Chondrocyte (in vitro differentiated cells): ENCODE data around the gene TEDC1. TPM values are rescaled to one million over a fixed set of nuclear protein-coding genes. Genes with fewer than 3 reads are reported as not detected.

ENCODE experiments used
- DNase-seq: peaks from one replicate; pipeline ENCODE4 v3.0.0; 2021; ENCODE audit warnings: mixed read lengths, low spot score
- H3K27ac Mint-ChIP-seq: one replicate; pipeline ENCODE4 v1.8.0; 2021; ENCODE audit warnings: mild to moderate bottlenecking, moderate library complexity, mixed read lengths; ENCODE audit not compliant: unreplicated experiment
- H3K27me3 Mint-ChIP-seq: 2 replicates; pipeline ENCODE4 v1.8.0; 2021; ENCODE audit warnings: low read depth, mixed read lengths
- H3K36me3 Mint-ChIP-seq: 2 replicates; pipeline ENCODE4 v1.8.0; 2021; ENCODE audit warnings: low read depth, mixed read lengths
- H3K4me1 Mint-ChIP-seq: 2 replicates; pipeline ENCODE4 v1.8.0; 2021; ENCODE audit warnings: low read depth, mild to moderate bottlenecking, mixed read lengths
- H3K4me3 Mint-ChIP-seq: one replicate; pipeline ENCODE4 v1.8.0; 2021; ENCODE audit warnings: mild to moderate bottlenecking, moderate library complexity, mixed read lengths; ENCODE audit not compliant: unreplicated experiment
- H3K9me3 Mint-ChIP-seq: 2 replicates; pipeline ENCODE4 v1.8.0; 2021; ENCODE audit warnings: low read depth, mixed read lengths
- total RNA-seq: library from RNA; stranded (reverse); gene quantifications from 3 replicates; pipeline ENCODE4 v1.2.1, GENCODE V29; 2021
- TF ChIP-seq, protein P1 (sequence below): fragments of 200-600 bp; sonication (generic); IDR thresholded peaks from 2 replicates; pipeline ENCODE4 v1.5.0; 2021; ENCODE audit warnings: antibody characterized with exemption, mild to moderate bottlenecking, moderate library complexity

The TEDC1 gene
- total RNA-seq, 1 donor from 2014 or later = 12.9 TPM

- Mint-ChIP-seq H3K27ac (no peak overlapping the region), H3K9me3 (no peaks in the 10 kb centered on the region), H3K27me3 (peaks cover 12% of the 10 kb centered on the region), H3K4me1 (no peaks in the 10 kb centered on the region), H3K36me3 (no peaks in the 10 kb centered on the region), H3K4me3 (no peak overlapping the region)
- DNase-seq = peak; percentile 60
- TF ChIP-seq, protein P1, sequence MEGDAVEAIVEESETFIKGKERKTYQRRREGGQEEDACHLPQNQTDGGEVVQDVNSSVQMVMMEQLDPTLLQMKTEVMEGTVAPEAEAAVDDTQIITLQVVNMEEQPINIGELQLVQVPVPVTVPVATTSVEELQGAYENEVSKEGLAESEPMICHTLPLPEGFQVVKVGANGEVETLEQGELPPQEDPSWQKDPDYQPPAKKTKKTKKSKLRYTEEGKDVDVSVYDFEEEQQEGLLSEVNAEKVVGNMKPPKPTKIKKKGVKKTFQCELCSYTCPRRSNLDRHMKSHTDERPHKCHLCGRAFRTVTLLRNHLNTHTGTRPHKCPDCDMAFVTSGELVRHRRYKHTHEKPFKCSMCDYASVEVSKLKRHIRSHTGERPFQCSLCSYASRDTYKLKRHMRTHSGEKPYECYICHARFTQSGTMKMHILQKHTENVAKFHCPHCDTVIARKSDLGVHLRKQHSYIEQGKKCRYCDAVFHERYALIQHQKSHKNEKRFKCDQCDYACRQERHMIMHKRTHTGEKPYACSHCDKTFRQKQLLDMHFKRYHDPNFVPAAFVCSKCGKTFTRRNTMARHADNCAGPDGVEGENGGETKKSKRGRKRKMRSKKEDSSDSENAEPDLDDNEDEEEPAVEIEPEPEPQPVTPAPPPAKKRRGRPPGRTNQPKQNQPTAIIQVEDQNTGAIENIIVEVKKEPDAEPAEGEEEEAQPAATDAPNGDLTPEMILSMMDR = no peak
These were observed 16.2 kb downstream of the TEDC1 start for GRCh38 chr14:105507247-105507646.

DNA sequence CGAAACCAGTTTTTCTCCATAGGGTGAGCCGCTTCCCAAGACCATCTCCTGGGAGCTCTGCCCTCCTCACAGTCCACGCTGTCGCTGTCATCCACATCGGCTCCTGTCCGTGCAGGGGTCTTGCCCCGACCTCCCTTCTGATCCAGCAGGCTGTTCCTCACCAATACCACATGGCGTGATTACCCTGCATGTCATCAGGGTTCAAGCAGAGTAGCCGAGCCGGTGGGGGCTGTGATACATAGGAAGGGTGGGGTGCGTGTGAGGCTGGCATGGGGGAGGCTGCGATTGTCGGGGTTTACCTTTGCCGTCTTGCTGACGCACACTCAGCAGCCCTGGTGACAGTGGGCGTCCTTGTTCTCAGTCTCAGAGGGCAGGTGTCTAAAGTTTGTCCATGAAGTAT lies 17.0 kb downstream of the TEDC1 start:
- peaks cover 14% of the 10 kb centered on the region for H3K27me3 Mint-ChIP-seq

DNA sequence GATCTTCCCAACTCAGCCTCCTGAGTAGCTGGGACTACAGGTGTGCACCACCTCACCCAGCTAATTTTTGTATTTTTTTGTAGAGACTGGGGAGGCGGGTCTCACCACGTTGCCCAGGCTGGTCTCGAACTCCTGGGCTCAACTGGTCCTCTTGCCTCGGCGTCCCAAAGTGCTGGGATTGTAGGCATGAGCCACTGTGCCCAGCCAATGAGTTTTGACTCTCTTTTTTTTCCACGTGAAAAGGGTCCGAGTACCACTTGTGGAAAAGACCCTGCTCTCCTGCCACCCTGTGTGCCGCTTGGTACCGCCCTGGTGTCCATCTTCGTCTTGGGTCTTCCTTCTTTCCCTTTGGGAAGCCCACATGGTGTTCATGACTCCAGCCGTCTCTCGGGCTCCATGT lies 17.6 kb downstream of the TEDC1 start:
- H3K27me3 Mint-ChIP-seq = peaks cover 14% of the 10 kb centered on the region
- peak; percentile 51 for DNase-seq
- no peak overlapping the region for H3K4me3 Mint-ChIP-seq
- H3K9me3 Mint-ChIP-seq = no peaks in the 10 kb centered on the region
- no peak overlapping the region for H3K27ac Mint-ChIP-seq
- TF ChIP-seq, protein P1 = no peak
- H3K36me3 Mint-ChIP-seq = no peaks in the 10 kb centered on the region
- no peaks in the 10 kb centered on the region for H3K4me1 Mint-ChIP-seq

More for the DNA sequence above, 17.0 kb downstream of the TEDC1 start:
- H3K4me3 Mint-ChIP-seq = no peak overlapping the region
- DNase-seq = peak; percentile 64
- no peaks in the 10 kb centered on the region for H3K9me3 Mint-ChIP-seq
- H3K4me1 Mint-ChIP-seq = no peaks in the 10 kb centered on the region
- no peaks in the 10 kb centered on the region for H3K36me3 Mint-ChIP-seq
- no peak overlapping the region for H3K27ac Mint-ChIP-seq
- TF ChIP-seq, protein P1 = no peak

DNA sequence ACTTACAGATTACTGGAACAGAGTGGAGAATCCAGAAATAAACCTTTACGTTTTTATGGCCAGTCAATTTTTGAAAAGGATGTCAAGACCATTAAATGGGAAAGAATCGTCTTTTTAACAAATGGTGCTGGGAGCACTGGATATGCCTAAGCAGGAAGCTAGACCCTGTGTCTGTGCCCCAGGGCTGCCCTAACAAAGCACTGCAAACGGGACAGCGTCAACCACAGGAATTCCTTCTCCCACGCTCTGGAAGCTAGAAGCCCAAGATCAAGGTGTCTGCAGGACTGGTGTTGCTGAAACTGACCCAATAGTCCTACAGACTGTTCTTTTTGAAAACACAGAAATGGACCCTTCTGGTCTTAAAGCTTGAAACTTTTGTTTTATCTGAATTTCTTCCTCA lies 26.1 kb downstream of the TEDC1 start:
- no peaks in the 10 kb centered on the region for H3K4me1 Mint-ChIP-seq
- peaks cover 19% of the 10 kb centered on the region for H3K27me3 Mint-ChIP-seq
- H3K36me3 Mint-ChIP-seq = peaks cover 2% of the 10 kb centered on the region
- no peak overlapping the region for H3K4me3 Mint-ChIP-seq
- H3K27ac Mint-ChIP-seq = no peak overlapping the region
- DNase-seq = no peak
- TF ChIP-seq, protein P1 = no peak
- peaks cover 9% of the 10 kb centered on the region for H3K9me3 Mint-ChIP-seq

- no peak overlapping the region for H3K4me3 Mint-ChIP-seq
- H3K27ac Mint-ChIP-seq = no peak overlapping the region
- TF ChIP-seq, protein P1 = no peak
- H3K9me3 Mint-ChIP-seq = peaks cover 9% of the 10 kb centered on the region
- peaks cover 2% of the 10 kb centered on the region for H3K36me3 Mint-ChIP-seq
- H3K4me1 Mint-ChIP-seq = no peaks in the 10 kb centered on the region
- peaks cover 12% of the 10 kb centered on the region for H3K27me3 Mint-ChIP-seq
- DNase-seq = peak; percentile 19
These were observed 29.1 kb downstream of the TEDC1 start for GRCh38 chr14:105519946-105520698.
